ENCODE results near the gene DCLK2. TPM values are rescaled to one million over a fixed set of nuclear protein-coding genes. Genes with fewer than 3 reads are reported as not detected.

The DCLK2 gene
- total RNA-seq, 1 donor from 2014 or later: 4.9 TPM

- no peak overlapping the region for H3K4me3 ChIP-seq
- ATAC-seq (peak; percentile 73), DNase-seq (no peak)
- H3K4me1 ChIP-seq: no peaks in the 10 kb centered on the region
- no peak for TF ChIP-seq CTCF (IDR thresholded peaks at IDR 0.05)
- intact Hi-C loops (cut with DNase I): no loop called here
- no peaks in the 10 kb centered on the region for H3K9me3 ChIP-seq
- H3K27ac ChIP-seq: no peak overlapping the region
- H3K36me3 ChIP-seq: peaks cover 10% of the 10 kb centered on the region
- H3K27me3 ChIP-seq: no peaks in the 10 kb centered on the region
Observed at GRCh38 chr4:150280081-150280895, 202.0 kb downstream of the DCLK2 start.

DNA sequence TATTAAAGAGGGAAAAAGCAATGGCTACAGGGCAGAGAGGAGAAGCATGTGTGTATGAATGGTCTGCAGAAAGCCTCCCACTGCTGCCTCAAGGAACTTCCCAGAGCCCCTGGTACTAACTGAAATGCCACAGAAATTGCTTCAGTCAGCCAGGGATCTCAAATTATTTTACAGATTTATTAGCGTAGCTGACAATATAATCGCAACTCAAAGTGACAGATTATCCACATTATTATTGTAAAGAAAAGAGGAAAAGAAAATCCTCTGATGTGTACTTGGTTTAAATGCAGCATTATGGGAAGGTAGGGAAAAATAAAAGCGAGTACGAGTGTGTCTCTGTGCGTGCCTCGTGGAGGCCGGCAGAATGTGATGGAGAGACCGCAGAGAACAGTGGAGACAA lies 202.7 kb downstream of the DCLK2 start:
- H3K27ac ChIP-seq: no peak overlapping the region
- no peaks in the 10 kb centered on the region for H3K9me3 ChIP-seq
- intact Hi-C loops (cut with DNase I): no loop called here
- TF ChIP-seq CTCF (IDR thresholded peaks at IDR 0.05): no peak
- H3K27me3 ChIP-seq: no peaks in the 10 kb centered on the region
- H3K4me1 ChIP-seq: no peaks in the 10 kb centered on the region
- DNase-seq (no peak), ATAC-seq (no peak)
- H3K36me3 ChIP-seq: peaks cover 10% of the 10 kb centered on the region
- H3K4me3 ChIP-seq: no peak overlapping the region

- no peak for ATAC-seq
- no peak overlapping the region for H3K4me3 ChIP-seq
Observed at GRCh38 chr4:150283689-150284088, 205.4 kb downstream of the DCLK2 start.

DNA sequence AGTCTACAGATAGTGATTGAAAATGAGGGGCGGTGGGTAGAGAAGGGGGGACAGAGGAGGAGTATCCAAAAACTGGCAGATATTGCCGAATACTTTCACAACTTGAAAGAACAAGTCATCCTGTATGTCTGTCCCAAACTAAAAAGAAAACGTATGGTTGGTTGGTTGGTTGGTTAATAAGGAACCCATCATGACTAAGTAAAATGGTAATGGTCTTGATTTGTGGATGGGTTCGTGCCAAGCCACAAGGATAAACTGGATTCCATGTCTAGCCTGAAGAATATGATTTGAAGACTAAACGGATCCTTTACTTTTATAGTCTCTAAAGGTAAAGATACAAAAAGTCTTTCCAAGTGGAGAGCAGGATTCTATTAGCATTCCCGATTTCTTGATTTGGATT lies 208.4 kb downstream of the DCLK2 start:
- H3K4me1 ChIP-seq: no peaks in the 10 kb centered on the region
- no peaks in the 10 kb centered on the region for H3K27me3 ChIP-seq
- intact Hi-C loops (cut with DNase I): no loop called here
- no peak for ATAC-seq
- peaks cover 6% of the 10 kb centered on the region for H3K36me3 ChIP-seq
- no peak for DNase-seq
- H3K27ac ChIP-seq: no peak overlapping the region
- H3K9me3 ChIP-seq: no peaks in the 10 kb centered on the region
- H3K4me3 ChIP-seq: no peak overlapping the region
- TF ChIP-seq CTCF (IDR thresholded peaks at IDR 0.05): no peak

More at GRCh38 chr4:150283689-150284088, 205.4 kb downstream of the DCLK2 start:
- H3K27ac ChIP-seq: no peak overlapping the region
- peaks cover 10% of the 10 kb centered on the region for H3K36me3 ChIP-seq
- no peak for TF ChIP-seq CTCF (IDR thresholded peaks at IDR 0.05)
- H3K9me3 ChIP-seq: no peaks in the 10 kb centered on the region
- intact Hi-C loops (cut with DNase I): no loop called here
- no peak for DNase-seq
- no peaks in the 10 kb centered on the region for H3K27me3 ChIP-seq
- no peaks in the 10 kb centered on the region for H3K4me1 ChIP-seq

GRCh38 chr4:150289198-150289597 lies 211.0 kb downstream of the DCLK2 start:
- no peak for DNase-seq
- H3K36me3 ChIP-seq: peaks cover 3% of the 10 kb centered on the region
- intact Hi-C loops (cut with DNase I): no loop called here
- no peaks in the 10 kb centered on the region for H3K27me3 ChIP-seq
- TF ChIP-seq CTCF (IDR thresholded peaks at IDR 0.05): no peak
- no peaks in the 10 kb centered on the region for H3K4me1 ChIP-seq
- ATAC-seq: no peak
- H3K4me3 ChIP-seq: no peak overlapping the region
- no peak overlapping the region for H3K27ac ChIP-seq
- no peaks in the 10 kb centered on the region for H3K9me3 ChIP-seq
